OCI-LY3 (cell line): ENCODE data around the gene ARL17B.
"Not testable (repeated sequence)": the region's sequence is repeated elsewhere in the genome, so short reads cannot be mapped to it uniquely, and the experiment has no call there.

Source experiments
- CTCF ChIP-seq: fragments of 200-600, 300-600 bp; sonication (generic); IDR thresholded peaks from 2 replicates; pipeline ENCODE4 v1.5.1; 2014; ENCODE audit warnings: antibody characterized with exemption, low read length, low read depth
- EZH2phosphoT487 ChIP-seq: fragments of 200-600 bp; shearing (Covaris generic); IDR thresholded peaks from 2 replicates; pipeline ENCODE4 v1.6.1; 2018; ENCODE audit warnings: antibody characterized with exemption, mixed run types, low read depth

GRCh38 chr17:46361145-46361735 lies 326 bp downstream of the ARL17B start:
- TF ChIP-seq CTCF, EZH2phosphoT487: not testable (repeated sequence)
